Panc1 (cell line): ENCODE data around the gene RAPSN.

Source experiments
- CTCF ChIP-seq: fragments of 450-650 bp; IDR thresholded peaks from 2 replicates; pipeline ENCODE4 v1.5.1; 2017; ENCODE audit warnings: mild to moderate bottlenecking
- POLR2AphosphoS5 ChIP-seq: IDR thresholded peaks from 2 replicates; pipeline ENCODE4 v1.6.1; 2012; ENCODE audit warnings: mild to moderate bottlenecking, low read depth, low read length, moderate library complexity
- REST ChIP-seq, 2 experiments: IDR thresholded peaks; 2 replicates each; pipeline ENCODE4 v1.6.1; 2011 to 2012; ENCODE audit warnings: low read depth in 2 of 2, control low read depth in 1 of 2, low read length in 1 of 2, mild to moderate bottlenecking in 1 of 2, moderate library complexity in 1 of 2; ENCODE audit not compliant: insufficient read depth in 1 of 2

- TF ChIP-seq CTCF (no peak), REST (IDR thresholded peaks at IDR 0.05; ENCODE audit: insufficient read depth in 1 of 2, low read depth in 2 of 2, low read length in 1 of 2) (no peak), POLR2AphosphoS5 (no peak)
Measured at GRCh38 chr11:47477323-47477722, 28.4 kb upstream of the RAPSN start.
